ENCODE measurements around the gene TTLL13. TPM values are rescaled to one million over a fixed set of nuclear protein-coding genes. Genes with fewer than 3 reads are reported as not detected.
"Not testable (repeated sequence)": the region's sequence is repeated elsewhere in the genome, so short reads cannot be mapped to it uniquely, and the experiment has no call there.

Gene TTLL13
- total RNA-seq, 1 experiment from 2014 or later, result not detected

DNA sequence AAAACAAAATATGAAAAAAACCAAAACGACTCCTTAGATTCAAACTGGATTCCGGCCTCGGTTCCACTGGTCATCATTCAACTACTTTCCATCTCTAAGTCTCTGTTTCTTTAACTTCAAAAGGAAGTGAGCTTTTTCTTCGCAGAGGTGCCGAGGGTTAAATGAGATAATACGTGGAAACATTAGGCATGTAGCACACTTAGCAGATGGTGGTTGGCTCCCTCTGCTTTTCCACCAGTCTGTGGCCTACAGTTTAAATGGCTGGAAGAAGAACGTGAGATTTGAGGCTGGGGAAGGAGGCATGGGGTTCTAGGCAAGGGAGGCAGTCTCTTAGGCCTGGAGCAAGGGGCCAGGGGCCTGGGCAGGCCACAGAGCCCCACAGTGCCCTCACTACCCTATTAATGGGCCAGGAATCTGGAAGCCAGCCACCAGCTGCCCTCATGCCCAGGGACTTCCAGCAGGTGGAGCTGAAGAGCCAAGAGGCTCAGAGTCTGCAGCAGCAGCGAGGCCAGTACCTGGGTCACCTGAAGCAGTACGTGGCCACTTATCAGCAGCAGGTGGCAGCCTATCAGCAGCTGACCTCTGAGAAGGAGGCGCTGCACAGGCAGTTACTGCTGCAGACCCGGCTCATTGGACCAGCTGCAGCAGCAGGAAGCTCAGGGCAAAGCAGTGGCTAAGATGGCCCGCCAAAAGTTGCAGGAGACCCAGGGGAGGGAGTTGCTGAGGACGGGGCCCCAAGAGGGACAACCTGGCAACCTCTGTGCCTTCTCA lies 43.9 kb downstream of the TTLL13 start:
- H3K4me3 ChIP-seq, H3K9me3 ChIP-seq, H3K27me3 ChIP-seq, H3K36me3 ChIP-seq: not testable (repeated sequence)
- DNase-seq, result peak; percentile 53

DNA sequence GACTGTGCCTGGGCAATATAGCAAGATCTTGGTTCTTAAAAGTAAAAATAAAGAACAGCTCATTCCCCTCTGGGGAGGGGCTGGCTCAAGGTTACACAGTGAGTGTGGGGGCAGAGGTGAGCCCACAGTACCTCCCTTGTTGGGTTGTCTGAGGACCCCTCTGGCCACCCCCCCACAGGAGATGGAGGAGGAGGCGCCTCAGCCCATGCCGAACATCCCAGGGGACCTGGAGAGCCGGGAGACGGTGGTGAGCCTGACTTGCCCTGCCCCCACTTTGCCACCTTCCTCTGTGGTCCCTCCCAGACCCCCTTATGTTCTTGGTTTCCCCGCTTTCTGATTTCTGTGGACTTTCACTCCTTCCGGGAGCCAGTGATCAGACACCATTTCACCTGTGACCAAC lies 44.8 kb downstream of the TTLL13 start:
- Histone ChIP-seq H3K4me3 (no peak overlapping the region), H3K36me3 (no peaks in the 10 kb centered on the region), H3K27me3 (no peaks in the 10 kb centered on the region), H3K9me3 (no peaks in the 10 kb centered on the region)
- no peak for DNase-seq

GRCh38 chr15:90294601-90295269 lies 45.4 kb downstream of the TTLL13 start:
- H3K9me3 ChIP-seq, result no peaks in the 10 kb centered on the region
- no peak overlapping the region for H3K4me3 ChIP-seq
- no peaks in the 10 kb centered on the region for H3K36me3 ChIP-seq
- DNase-seq, result no peak
- no peaks in the 10 kb centered on the region for H3K27me3 ChIP-seq

DNA sequence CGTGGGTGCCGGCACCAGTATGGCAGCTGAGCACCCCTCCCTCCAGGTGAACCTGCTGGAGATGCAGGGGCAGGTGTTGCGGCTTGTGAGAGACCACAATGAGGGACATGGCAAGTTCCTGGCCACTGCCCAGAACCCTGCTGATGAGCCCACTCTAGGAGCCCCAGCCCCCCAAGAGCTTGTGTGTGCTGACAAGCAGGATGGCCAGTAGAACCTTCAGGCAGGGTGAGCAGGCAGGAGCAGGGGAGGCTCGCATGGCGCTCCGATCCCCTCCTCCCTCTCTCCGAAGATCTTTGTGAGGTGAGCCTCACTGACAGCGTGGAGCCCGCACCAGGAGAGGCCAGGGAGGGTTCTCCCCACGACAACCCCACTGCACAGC lies 45.9 kb downstream of the TTLL13 start:
- Histone ChIP-seq H3K4me3 (no peak overlapping the region), H3K9me3 (no peaks in the 10 kb centered on the region), H3K36me3 (no peaks in the 10 kb centered on the region), H3K27me3 (no peaks in the 10 kb centered on the region)
- no peak for DNase-seq

GRCh38 chr15:90296316-90296884 lies 47.0 kb downstream of the TTLL13 start:
- H3K4me3 ChIP-seq, DNase-seq, H3K27me3 ChIP-seq, H3K9me3 ChIP-seq, H3K36me3 ChIP-seq: not testable (repeated sequence)

- no peak for DNase-seq
- Histone ChIP-seq H3K36me3 (no peaks in the 10 kb centered on the region), H3K9me3 (no peaks in the 10 kb centered on the region), H3K4me3 (no peak overlapping the region), H3K27me3 (no peaks in the 10 kb centered on the region)
Observed at GRCh38 chr15:90297021-90297420, 47.7 kb downstream of the TTLL13 start.

DNA sequence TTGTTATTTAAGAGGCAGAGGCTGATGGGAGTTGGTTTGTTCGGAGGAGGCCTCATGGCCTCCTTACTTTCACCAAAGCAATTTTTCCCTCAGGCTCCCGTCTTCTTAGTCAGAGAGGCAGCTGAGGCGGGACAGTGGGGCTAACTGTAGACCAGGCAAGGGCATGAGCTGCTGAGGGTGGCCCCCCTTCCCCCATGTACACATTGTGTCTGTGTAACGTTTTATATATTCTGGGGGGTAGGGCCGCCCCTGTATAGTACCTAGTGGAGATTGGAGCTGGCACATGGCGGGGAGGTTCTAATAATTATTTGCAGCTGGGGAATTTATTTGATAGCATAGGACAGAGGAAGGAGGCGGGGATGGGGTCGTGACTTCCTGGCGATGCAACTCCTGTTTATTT lies 51.2 kb downstream of the TTLL13 start:
- H3K27me3 ChIP-seq, result no peaks in the 10 kb centered on the region

DNA sequence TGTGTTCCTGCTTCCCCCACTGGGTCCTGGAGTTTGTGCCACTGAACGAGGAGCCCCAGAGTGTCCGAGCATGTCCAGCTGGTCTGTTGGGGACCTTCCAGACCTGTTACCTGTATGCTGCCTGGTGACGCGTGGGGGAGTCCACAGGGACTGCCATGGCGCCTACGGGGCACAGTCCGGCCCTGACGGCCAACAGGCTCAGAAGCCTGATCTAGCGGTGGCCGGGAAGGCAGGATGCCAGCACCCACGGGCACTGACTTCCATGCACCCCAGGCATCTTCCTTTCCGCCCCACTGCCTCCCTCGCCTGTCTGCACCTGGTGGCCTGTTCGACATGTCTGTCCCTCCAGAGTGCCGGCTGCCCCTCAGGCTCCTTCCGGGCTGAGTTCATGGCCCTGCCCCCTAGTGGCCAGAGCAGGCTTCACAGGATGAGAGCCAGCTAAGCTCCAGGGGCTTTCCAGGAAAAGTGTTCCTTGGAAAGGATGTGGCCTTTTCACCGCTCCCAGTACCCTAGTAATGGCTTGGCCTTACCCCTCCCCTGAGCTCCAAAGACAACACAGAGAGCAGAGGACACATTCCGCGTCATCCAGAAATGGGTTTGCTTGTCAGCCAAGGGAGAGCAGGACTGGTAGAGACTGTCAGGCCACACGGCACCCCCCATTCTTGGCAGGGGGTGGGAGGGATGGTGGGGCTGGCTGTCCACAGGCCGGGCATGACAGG lies 51.8 kb downstream of the TTLL13 start:
- DNase-seq, result peak; percentile 55

More for the DNA sequence above, 51.2 kb downstream of the TTLL13 start:
- no peak overlapping the region for H3K4me3 ChIP-seq
- DNase-seq, result no peak
- no peaks in the 10 kb centered on the region for H3K9me3 ChIP-seq
- no peaks in the 10 kb centered on the region for H3K36me3 ChIP-seq

GRCh38 chr15:90301707-90302300 lies 52.4 kb downstream of the TTLL13 start:
- no peak for DNase-seq
- no peak overlapping the region for H3K4me3 ChIP-seq
- H3K27me3 ChIP-seq, result no peaks in the 10 kb centered on the region
- H3K36me3 ChIP-seq, result no peaks in the 10 kb centered on the region
- H3K9me3 ChIP-seq, result no peaks in the 10 kb centered on the region

More for the DNA sequence above, 51.8 kb downstream of the TTLL13 start:
- H3K9me3 ChIP-seq, result no peaks in the 10 kb centered on the region
- H3K36me3 ChIP-seq, result no peaks in the 10 kb centered on the region
- no peak overlapping the region for H3K4me3 ChIP-seq
- no peaks in the 10 kb centered on the region for H3K27me3 ChIP-seq

DNA sequence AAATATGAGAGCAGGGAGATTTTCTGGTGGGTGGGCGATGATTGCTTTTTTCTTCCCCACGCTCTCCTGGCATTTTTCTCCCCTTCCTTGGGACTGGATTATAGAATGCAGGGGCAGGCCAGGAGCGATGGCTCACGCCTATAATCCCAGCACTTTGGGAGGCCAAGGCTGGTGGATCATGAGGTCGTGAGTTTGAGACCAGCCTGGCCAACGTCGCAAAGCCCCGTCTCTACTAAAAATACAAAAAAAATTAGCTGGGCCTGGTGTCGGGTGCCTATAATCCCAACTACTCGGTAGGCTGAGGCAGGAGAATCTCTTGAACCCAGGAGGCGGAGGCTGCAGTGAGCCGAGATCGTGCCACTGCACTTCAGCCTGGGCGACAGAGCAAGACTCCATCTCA lies 56.0 kb downstream of the TTLL13 start:
- not testable (repeated sequence) for H3K36me3 ChIP-seq, H3K9me3 ChIP-seq, H3K4me3 ChIP-seq, DNase-seq, H3K27me3 ChIP-seq

DNA sequence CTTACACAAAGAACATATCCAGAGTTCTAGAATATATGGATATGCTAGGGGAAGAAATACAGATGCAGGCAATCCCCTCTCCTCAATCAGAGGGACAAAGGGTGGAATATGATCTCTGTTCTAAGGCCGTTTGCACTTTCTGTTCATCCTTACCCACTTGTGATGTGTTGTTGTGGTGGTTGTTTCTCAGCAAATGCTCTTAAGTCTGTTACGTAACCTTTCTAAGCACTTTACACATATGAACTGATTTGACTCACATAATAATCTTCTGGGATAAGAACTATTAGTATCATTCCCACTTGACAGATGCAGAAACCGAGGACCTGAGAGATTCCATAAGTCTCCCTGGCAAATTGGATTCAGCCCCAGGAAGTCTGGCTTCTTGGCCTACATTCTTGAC lies 56.6 kb downstream of the TTLL13 start:
- no peak overlapping the region for H3K4me3 ChIP-seq
- H3K27me3 ChIP-seq, result no peaks in the 10 kb centered on the region
- H3K9me3 ChIP-seq, result no peaks in the 10 kb centered on the region
- H3K36me3 ChIP-seq, result no peaks in the 10 kb centered on the region
- DNase-seq, result no peak

GRCh38 chr15:90306560-90306959 lies 57.2 kb downstream of the TTLL13 start:
- H3K9me3 ChIP-seq, result no peaks in the 10 kb centered on the region
- H3K4me3 ChIP-seq, result no peak overlapping the region
- H3K36me3 ChIP-seq, result no peaks in the 10 kb centered on the region
- no peak for DNase-seq
- peaks cover 4% of the 10 kb centered on the region for H3K27me3 ChIP-seq

GRCh38 chr15:90307661-90308060 lies 58.3 kb downstream of the TTLL13 start:
- Histone ChIP-seq H3K4me3 (no peak overlapping the region), H3K36me3 (no peaks in the 10 kb centered on the region), H3K27me3 (peaks cover 5% of the 10 kb centered on the region), H3K9me3 (no peaks in the 10 kb centered on the region)
- DNase-seq, result no peak

GRCh38 chr15:90309020-90309419 lies 59.7 kb downstream of the TTLL13 start:
- H3K27me3 ChIP-seq, result peaks cover 6% of the 10 kb centered on the region
- no peak for DNase-seq
- no peaks in the 10 kb centered on the region for H3K9me3 ChIP-seq
- H3K4me3 ChIP-seq, result no peak overlapping the region
- H3K36me3 ChIP-seq, result no peaks in the 10 kb centered on the region
